Measurements from ENCODE around the gene WDR64.
"Not testable (repeated sequence)": the region's sequence is repeated elsewhere in the genome, so short reads cannot be mapped to it uniquely, and the experiment has no call there.

GRCh38 chr1:241804706-241805105, 152.6 kb downstream of the WDR64 start:
- TF ChIP-seq CTCF, POLR2A (IDR thresholded peaks at IDR 0.05): not testable (repeated sequence)

All from upper lobe of left lung (tissue), 4 donors.